Activated CD8-positive, alpha-beta memory T cell treated with anti-CD3 and anti-CD28 coated beads for 48 hours (primary cell): ENCODE data around the gene CTNND2.

Experiments
- DNase-seq, 3 experiments: peaks; one replicate each; pipeline ENCODE4 v3.0.0-alpha.2; 2020; ENCODE audit warnings: low read depth in 2 of 3, low spot score in 2 of 3

Gene CTNND2

GRCh38 chr5:11527652-11528349 lies 376.4 kb downstream of the CTNND2 start:
- DNase-seq = no peak

- no peak for DNase-seq
These were observed 379.2 kb downstream of the CTNND2 start for GRCh38 chr5:11525020-11525419.

DNA sequence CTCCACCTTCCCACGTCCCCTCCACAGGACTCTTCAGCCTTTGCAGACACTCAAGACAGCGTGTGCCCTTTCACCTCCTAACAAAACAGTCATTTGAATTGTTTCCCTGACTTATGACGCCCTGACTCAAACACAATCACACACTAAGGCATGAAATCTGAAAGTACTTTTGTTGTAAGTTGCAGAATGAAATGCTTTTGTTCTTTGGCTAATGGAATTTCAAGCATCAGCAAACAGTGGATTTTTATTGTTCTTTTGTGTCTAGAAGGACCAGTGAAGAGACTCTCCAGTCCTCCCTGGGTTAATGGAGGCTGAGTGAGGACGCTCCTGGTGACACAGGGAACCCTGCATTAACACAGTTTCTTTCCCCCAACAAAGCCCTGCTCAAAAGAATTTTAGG lies 380.1 kb downstream of the CTNND2 start:
- no peak for DNase-seq

DNA sequence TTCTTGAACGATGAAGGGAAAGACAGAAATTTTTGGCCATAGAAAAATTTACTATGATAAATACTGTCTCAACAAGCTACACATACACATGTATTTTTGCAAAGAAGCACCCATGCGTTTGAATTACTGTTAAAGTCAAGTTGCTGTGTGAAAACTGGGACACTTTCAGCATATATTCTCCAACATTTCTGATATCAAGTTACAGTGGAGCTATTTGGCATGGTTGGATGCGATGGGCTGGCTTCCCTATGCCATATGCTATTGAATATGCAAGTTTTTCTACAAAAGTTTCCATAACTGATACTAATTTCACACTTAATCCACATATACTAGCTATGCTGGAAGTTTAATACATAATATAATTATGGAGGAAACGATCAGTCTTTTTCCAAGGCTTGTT lies 381.4 kb downstream of the CTNND2 start:
- DNase-seq = no peak

DNA sequence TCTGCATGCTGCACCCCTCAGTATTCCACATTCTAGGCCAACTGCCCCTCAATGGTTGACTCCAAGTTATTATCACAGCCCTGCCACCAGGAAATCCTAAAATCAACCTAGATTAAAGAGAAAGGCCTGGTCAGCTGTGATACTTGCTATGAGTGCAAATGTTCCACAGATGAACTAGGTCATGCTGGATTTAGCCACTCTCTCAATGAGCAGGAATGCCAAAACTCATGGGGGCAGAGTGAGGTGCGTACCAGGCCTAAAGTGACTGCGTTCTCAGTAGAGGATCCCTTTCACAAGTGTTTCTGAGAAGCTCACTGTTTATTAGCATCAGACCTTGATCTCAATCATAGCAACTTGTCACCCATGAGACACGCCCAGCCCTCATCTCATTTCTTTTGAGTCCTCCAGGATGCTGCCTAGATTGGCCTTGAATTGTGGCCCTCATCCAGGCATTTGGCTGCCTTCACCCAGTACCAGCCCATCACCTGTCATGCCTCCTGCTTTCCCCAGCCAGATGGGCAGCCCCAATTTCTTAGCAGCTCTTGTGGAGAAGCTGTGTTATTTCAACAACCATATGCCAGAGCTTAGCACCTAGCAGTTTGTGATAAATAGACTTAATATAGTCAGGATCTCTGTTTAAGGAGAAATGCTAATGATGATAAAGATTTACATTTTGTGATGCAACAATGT lies 383.9 kb downstream of the CTNND2 start:
- no peak for DNase-seq

DNA sequence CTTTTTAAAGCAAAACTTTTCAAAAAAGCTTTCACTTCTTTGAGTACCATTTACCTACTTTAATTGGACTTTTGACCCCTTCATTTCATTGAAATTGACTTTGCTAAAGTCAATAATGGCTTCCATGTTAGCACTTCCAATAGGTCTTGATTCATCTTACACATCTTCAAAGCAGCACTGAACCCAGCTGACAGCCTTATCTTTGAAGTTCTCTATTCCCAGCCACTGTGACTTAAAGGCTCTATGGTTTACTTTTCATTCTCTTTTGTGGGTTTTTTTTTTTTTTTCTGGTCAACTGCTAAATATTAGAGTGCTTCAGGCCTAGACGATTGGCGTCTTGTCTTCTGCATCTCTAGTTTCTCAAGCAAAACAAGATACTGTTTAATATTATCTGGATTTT lies 385.0 kb downstream of the CTNND2 start:
- DNase-seq = no peak

DNA sequence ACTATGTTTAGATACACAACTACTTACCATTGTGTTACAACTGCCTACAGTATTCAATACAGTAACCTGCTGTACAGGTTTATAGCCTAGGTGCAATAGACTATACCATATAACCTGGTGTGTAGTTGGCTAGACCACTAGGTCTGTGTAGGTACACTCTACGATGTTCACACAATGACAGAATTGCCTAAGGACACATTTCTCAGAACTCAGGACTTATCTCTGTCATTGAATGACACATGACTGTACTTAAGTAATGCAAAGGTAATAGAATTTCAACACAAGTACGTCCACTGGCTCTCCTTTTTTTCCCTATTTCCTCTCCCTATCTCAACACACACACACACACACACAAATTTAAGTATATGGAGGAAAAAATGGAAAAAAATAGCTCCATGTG lies 385.6 kb downstream of the CTNND2 start:
- DNase-seq = no peak

GRCh38 chr5:11514705-11515432 lies 389.4 kb downstream of the CTNND2 start:
- no peak for DNase-seq

DNA sequence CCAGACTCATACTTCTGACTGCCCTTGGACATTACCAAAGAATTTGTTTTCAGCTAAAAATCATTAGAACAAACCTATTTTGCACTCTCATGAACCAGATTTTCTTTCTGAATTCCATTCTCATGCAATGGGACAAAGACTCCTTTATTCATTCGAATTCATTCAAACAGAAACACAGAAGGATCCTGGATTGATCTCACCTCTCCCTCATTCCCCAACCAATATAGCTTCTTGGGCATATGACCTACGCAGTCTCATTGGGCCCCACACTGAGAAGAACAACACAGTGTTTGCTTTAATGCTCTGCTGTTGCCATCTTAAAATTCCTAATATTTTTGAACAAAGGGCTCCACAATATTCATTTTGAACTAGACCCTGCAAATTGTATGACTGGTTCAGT lies 392.4 kb downstream of the CTNND2 start:
- no peak for DNase-seq

GRCh38 chr5:11510889-11511288 lies 393.4 kb downstream of the CTNND2 start:
- DNase-seq = no peak

DNA sequence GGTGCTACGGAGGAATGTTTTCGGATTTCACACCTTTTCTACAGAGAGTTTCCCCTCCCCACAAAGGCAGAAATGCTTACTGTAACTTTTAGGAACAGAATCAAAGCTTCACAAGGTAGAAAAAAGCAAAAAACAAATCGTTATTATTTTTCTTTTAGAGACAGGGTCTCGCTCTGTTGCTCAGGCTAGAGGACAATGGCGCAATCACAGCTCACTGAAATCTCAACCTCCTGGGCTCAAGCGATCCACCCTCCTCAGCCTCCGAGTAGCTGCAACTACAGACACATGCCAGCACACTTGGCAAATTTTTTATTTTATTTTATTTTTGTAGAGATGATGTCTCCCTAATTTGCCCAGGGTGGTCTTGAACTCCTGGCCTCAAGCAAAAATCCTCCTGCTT lies 394.5 kb downstream of the CTNND2 start:
- no peak for DNase-seq

DNA sequence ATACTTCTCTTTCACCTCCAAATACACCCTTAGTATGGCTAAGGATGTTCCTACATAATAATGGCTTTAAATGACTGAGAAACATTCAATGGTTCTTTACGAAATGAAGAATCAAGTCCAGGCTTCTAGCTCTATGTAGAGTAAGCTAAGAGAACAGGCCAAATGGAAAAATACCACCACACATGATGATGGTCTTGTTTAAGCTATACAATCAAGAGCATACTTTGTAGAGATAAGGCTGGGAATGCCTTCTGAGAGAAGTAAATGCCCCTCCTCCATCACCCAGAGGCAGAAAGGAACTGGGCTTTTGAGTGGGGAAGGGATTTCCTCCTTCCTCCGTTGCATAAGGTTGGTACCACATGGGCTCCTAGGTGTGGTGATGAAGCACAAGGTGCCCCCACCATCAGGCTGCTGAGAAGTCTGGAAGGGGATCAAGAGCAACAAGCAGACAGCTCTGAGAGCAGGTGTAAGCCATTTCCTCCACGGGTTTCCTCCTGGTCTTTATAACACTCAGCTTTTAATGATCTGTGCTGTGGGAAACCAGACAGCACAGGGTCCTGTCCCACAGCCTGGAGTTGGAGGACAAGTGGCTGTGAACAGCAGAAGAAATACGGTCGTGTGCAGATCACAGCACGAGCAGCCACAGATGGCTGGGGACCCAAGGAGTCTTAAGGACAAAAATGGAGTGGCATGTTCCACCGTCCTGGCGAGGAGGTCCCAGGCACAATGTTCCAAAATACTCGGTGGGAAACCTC lies 396.9 kb downstream of the CTNND2 start:
- no peak for DNase-seq

DNA sequence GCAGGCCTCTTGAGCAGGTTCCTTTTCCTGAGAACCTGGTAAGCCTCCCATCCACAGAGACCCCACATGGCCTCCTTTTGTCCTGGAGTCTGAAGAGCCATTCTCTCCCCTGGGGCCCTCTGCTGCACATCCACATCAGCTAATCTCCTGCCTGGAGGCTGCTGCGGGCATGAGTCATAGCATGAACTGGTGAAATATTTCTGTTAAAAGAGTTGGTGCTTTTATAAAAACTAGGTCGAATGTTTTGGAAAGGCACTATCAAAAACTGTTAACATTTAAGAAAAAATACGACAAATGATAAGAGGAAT lies 399.4 kb downstream of the CTNND2 start:
- DNase-seq = no peak

DNA sequence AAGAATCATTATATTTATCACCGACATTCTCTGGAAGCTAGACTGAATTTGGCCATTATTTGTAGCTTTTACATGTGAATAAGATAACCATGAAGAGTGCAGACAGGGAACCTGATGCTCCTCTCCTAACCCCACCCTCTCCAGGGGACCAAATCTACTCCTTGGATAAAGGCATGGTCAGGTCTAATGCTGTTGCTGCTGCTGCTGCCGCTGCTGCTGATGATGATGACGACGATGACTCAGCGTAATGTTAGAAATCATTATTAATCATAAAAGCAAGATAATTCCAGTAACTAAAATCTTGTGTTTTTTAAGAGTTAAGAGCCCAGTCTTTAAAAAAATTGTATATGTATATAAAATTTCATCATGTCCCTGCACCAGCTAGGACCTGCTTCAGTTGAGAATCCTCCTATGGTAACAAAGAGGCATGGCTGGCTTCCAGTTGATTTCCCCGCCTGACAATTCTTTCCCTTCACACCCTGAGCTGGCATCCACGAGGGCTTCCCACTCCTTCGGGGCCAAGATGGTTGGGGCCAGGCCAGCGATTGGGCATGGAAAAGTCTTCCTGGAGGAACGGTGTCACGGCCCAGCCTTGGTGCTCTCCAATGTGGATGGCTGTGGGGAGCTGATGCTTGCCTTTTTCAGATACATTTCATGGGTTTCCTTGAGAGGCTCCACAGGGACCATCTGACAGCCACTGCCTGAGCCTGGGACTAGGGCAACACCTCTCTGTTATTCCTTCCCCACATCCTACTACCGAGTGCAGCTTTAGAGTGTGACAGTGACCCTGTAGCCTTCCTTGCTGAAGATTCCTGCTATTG lies 400.0 kb downstream of the CTNND2 start:
- DNase-seq = no peak

GRCh38 chr5:11502783-11503182 lies 401.5 kb downstream of the CTNND2 start:
- no peak for DNase-seq

- DNase-seq = no peak
These were observed 406.6 kb downstream of the CTNND2 start for GRCh38 chr5:11497651-11498050.

GRCh38 chr5:11496137-11496719 lies 408.0 kb downstream of the CTNND2 start:
- no peak for DNase-seq

DNA sequence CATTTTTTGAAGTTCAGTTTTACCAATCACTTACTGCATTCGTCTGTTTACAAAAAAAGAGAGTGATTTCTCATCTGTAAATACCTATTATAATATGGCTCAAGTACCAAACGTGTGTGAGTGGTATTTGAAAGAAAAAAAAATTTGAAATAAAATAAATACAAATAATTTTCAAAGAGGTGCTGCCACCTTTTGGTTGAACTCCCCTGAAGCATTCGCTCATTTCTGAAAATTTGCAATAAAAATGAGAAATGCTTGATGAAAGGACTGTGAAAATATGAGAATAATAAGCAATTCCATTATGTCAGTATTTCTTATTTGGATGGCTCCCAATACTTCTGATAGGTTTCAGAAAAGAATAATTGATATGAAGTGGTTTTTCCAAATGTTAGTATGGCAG lies 409.9 kb downstream of the CTNND2 start:
- no peak for DNase-seq

- no peak for DNase-seq
These were observed 412.7 kb downstream of the CTNND2 start for GRCh38 chr5:11491404-11492075.

DNA sequence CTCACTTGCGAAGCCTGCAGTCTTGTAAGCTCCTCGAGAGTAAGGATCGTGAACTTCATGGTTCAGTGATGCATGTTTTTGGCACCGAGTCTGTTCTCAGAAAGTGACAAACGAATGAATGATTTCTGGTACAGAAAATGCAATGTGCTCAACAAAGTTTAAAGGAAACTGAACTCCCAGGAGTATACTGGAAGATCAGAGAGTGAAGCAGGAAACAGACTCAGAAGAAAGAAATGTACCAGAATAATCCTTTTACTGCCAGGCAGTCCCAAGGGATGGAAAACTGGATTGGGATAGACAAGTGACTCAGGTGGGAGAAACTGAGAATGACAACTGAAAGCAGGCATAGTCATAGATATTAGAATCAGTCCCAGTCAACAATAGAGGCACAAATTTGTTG lies 420.6 kb downstream of the CTNND2 start:
- DNase-seq = no peak
